Fibroblast of the aortic adventitia (primary cell): ENCODE data around the gene ATXN7L1. TPM values are rescaled to one million over a fixed set of nuclear protein-coding genes. Genes with fewer than 3 reads are reported as not detected.
A peak's percentile ranks its signal among the peaks of the same experiment; 100 is the strongest.

Experiments
- DNase-seq: peaks from one replicate; pipeline ENCODE4 v3.0.0-alpha.2; 2010; ENCODE audit warnings: low read depth
- H3K4me3 ChIP-seq: 2 replicates; pipeline ENCODE4 v1.5.1; 2011; ENCODE audit warnings: low read depth, mild to moderate bottlenecking, control low read depth, low read length, moderate library complexity
- CTCF ChIP-seq: IDR thresholded peaks from 2 replicates; pipeline ENCODE4 v1.5.1; 2011; ENCODE audit warnings: mild to moderate bottlenecking, low read length, control low read depth, inconsistent platforms; ENCODE audit not compliant: insufficient read depth
- total RNA-seq: library from RNA; depleted of rRNA; stranded (reverse); fragments of >200 nt; gene quantifications from 2 replicates; pipeline ENCODE4 v1.2.3, GENCODE V29; 2012; ENCODE audit warnings: low replicate concordance

The ATXN7L1 gene
- total RNA-seq, 1 donor, result 13.8 TPM

GRCh38 chr7:105643851-105644250 lies 232.5 kb downstream of the ATXN7L1 start:
- DNase-seq, result peak; percentile 39
- no peak overlapping the region for H3K4me3 ChIP-seq
- TF ChIP-seq CTCF, result no peak

- no peak for DNase-seq
- no peak overlapping the region for H3K4me3 ChIP-seq
- no peak for TF ChIP-seq CTCF
Measured at GRCh38 chr7:105643384-105643783, 233.0 kb downstream of the ATXN7L1 start.

GRCh38 chr7:105642264-105642663 lies 234.1 kb downstream of the ATXN7L1 start:
- TF ChIP-seq CTCF, result no peak
- no peak for DNase-seq

GRCh38 chr7:105640956-105641810 lies 235.2 kb downstream of the ATXN7L1 start:
- DNase-seq, result no peak
- no peak for TF ChIP-seq CTCF
- H3K4me3 ChIP-seq, result no peak overlapping the region

More at GRCh38 chr7:105642264-105642663, 234.1 kb downstream of the ATXN7L1 start:
- no peak overlapping the region for H3K4me3 ChIP-seq

GRCh38 chr7:105639667-105640493 lies 236.5 kb downstream of the ATXN7L1 start:
- H3K4me3 ChIP-seq, result no peak overlapping the region
- DNase-seq, result no peak
- TF ChIP-seq CTCF, result no peak

- no peak for DNase-seq
- H3K4me3 ChIP-seq, result no peak overlapping the region
- TF ChIP-seq CTCF, result no peak
Measured at GRCh38 chr7:105638902-105639495, 237.4 kb downstream of the ATXN7L1 start.
